SK-N-SH (cell line): ENCODE data around the gene CAMK2N1. TPM values are rescaled to one million over a fixed set of nuclear protein-coding genes. Genes with fewer than 3 reads are reported as not detected.

ENCODE experiments used
- CTCF ChIA-PET: fragments of 300-600, 350-600 bp; formaldehyde crosslinking; extraction: SDS; loops from one replicate; lab custom pipeline; 2021; lab: Yijun Ruan, JAX
- POLR2A ChIA-PET: fragments of 350-600 bp; sonication (Branson Sonifier 250); formaldehyde crosslinking; extraction: SDS; loops from one replicate; lab custom pipeline; 2020; ENCODE audit warnings: antibody characterized with exemption, inconsistent platforms; lab: Yijun Ruan, JAX
- DNase-seq: peaks from one replicate; pipeline ENCODE4 v3.0.0; 2012
- H2AFZ ChIP-seq: fragments of 200-600 bp; sonication (generic); 2 replicates; pipeline ENCODE4 v1.8.1; 2016; ENCODE audit warnings: antibody characterized with exemption, mild to moderate bottlenecking, low read depth
- H3F3A ChIP-seq: fragments of 200-600 bp; sonication (generic); replicated peaks from 2 replicates; pipeline ENCODE3; 2016; ENCODE audit warnings: antibody characterized with exemption, mild to moderate bottlenecking; ENCODE audit not compliant: insufficient read depth
- H3K27ac ChIP-seq, 2 experiments: fragments of 200-500 bp in 1 of 2; fragments of 200-600 bp in 1 of 2; sonication (Bioruptor generic) in 1 of 2; sonication (generic), shearing (Covaris generic) in 1 of 2; 2 replicates each; pipeline versions ENCODE4 v1.5.1 to v1.6.1; 2014 to 2016; ENCODE audit warnings: low read depth in 2 of 2, inconsistent platforms in 1 of 2, low read length in 1 of 2, mild to moderate bottlenecking in 1 of 2, mixed read lengths in 1 of 2
- H3K27me3 ChIP-seq: fragments of 200-600 bp; sonication (generic), shearing (Covaris generic); 2 replicates; pipeline ENCODE4 v1.6.1; 2016; ENCODE audit warnings: mixed run types; ENCODE audit not compliant: insufficient read depth
- H3K36me3 ChIP-seq, 2 experiments: fragments of 200-500 bp in 1 of 2; fragments of 200-600 bp in 1 of 2; sonication (Bioruptor generic) in 1 of 2; sonication (generic) in 1 of 2; replicated peaks in 1 of 2; 2 replicates each; pipeline versions ENCODE3 to v1.5.1; 2014 to 2016; ENCODE audit warnings: low read length in 1 of 2, mild to moderate bottlenecking in 1 of 2; ENCODE audit not compliant: insufficient read depth in 2 of 2, control insufficient read depth in 1 of 2
- H3K4me1 ChIP-seq, 2 experiments: fragments of 200-500 bp in 1 of 2; fragments of 200-600 bp in 1 of 2; sonication (Bioruptor generic) in 1 of 2; sonication (generic), shearing (Covaris generic) in 1 of 2; 2 replicates each; pipeline versions ENCODE4 v1.5.1 to v1.6.1; 2014 to 2016; ENCODE audit warnings: low read depth in 1 of 2, low read length in 1 of 2, mixed run types in 1 of 2; ENCODE audit not compliant: insufficient read depth in 2 of 2, control insufficient read depth in 1 of 2
- H3K4me2 ChIP-seq: fragments of 200-600 bp; sonication (generic), shearing (Covaris generic); 2 replicates; pipeline ENCODE4 v1.6.1; 2017; ENCODE audit warnings: mixed run types
- H3K4me3 ChIP-seq, 2 experiments: fragments of 200-500 bp in 1 of 2; fragments of 200-600 bp in 1 of 2; sonication (Bioruptor generic) in 1 of 2; sonication (generic), shearing (Covaris generic) in 1 of 2; 2 replicates each; pipeline versions ENCODE4 v1.5.1 to v1.8.1; 2014 to 2016; ENCODE audit warnings: low read depth in 2 of 2, inconsistent platforms in 1 of 2, low read length in 1 of 2, mild to moderate bottlenecking in 1 of 2, mixed read lengths in 1 of 2, moderate library complexity in 1 of 2
- H3K79me2 ChIP-seq: fragments of 200-600 bp; sonication (generic); 2 replicates; pipeline ENCODE4 v1.8.1; 2017; ENCODE audit warnings: mild to moderate bottlenecking; ENCODE audit not compliant: insufficient read depth
- H3K9ac ChIP-seq: fragments of 200-600 bp; sonication (generic); 2 replicates; pipeline ENCODE4 v1.6.1; 2017; ENCODE audit warnings: mixed run types
- H3K9me2 ChIP-seq: fragments of 200-600 bp; sonication (generic); 2 replicates; pipeline ENCODE4 v1.6.1; 2017; ENCODE audit warnings: mixed run types
- H3K9me3 ChIP-seq: fragments of 200-600 bp; sonication (generic); 2 replicates; pipeline ENCODE4 v1.6.1; 2017; ENCODE audit warnings: mixed run types, mild to moderate bottlenecking, moderate library complexity
- H4K20me1 ChIP-seq: fragments of 200-600 bp; sonication (generic); 2 replicates; pipeline ENCODE4 v1.6.1; 2017; ENCODE audit warnings: mild to moderate bottlenecking, mixed run types; ENCODE audit not compliant: insufficient read depth
- CHD2 ChIP-seq: fragments of 150-350 bp; IDR thresholded peaks from 2 replicates; pipeline ENCODE4 v1.6.1; 2018; ENCODE audit warnings: low read length; ENCODE audit not compliant: partially characterized antibody
- EP300 ChIP-seq, 2 experiments: IDR thresholded peaks; 2 replicates each; pipeline versions ENCODE4 v1.4.0 to v1.6.1; 2012; ENCODE audit warnings: borderline replicate concordance in 1 of 2, low read depth in 1 of 2, low read length in 1 of 2
- EZH2phosphoT487 ChIP-seq: fragments of 200-600 bp; sonication (generic); IDR thresholded peaks from 2 replicates; pipeline ENCODE4 v1.6.1; 2017; ENCODE audit warnings: low read depth, mixed run types, mild to moderate bottlenecking, antibody characterized with exemption, moderate library complexity, borderline replicate concordance
- FOXM1 ChIP-seq: IDR thresholded peaks from 2 replicates; pipeline ENCODE4 v1.4.0; 2012; ENCODE audit warnings: low read depth, mild to moderate bottlenecking
- GATA2 ChIP-seq: sonication (generic); formaldehyde crosslinking; IDR thresholded peaks from 2 replicates; pipeline ENCODE4 v1.5.0; 2020; ENCODE audit warnings: mild to moderate bottlenecking, missing genetic modification reagents
- MEF2A ChIP-seq: IDR thresholded peaks from 2 replicates; pipeline ENCODE4 v1.4.0; 2012; ENCODE audit warnings: low read depth, borderline replicate concordance
- MXI1 ChIP-seq: IDR thresholded peaks from 2 replicates; pipeline ENCODE4 v1.6.1; 2012; ENCODE audit warnings: mild to moderate bottlenecking, low read depth, low read length, improper control_type of control experiment
- NFIC ChIP-seq: IDR thresholded peaks from 2 replicates; pipeline ENCODE4 v1.4.0; 2012; ENCODE audit warnings: borderline replicate concordance
- NRF1 ChIP-seq: IDR thresholded peaks from 2 replicates; pipeline ENCODE4 v1.6.1; 2012; ENCODE audit warnings: low read depth, mild to moderate bottlenecking, low read length
- POLR2AphosphoS5 ChIP-seq: IDR thresholded peaks from 2 replicates; pipeline ENCODE4 v1.6.1; 2012; ENCODE audit warnings: low read depth, low read length
- RAD21 ChIP-seq: IDR thresholded peaks from 2 replicates; pipeline ENCODE4 v1.6.1; 2012; ENCODE audit warnings: mild to moderate bottlenecking, low read length
- RXRA ChIP-seq: IDR thresholded peaks from 2 replicates; pipeline ENCODE4 v1.4.0; 2012; ENCODE audit warnings: low read depth, mild to moderate bottlenecking, borderline replicate concordance
- SMC3 ChIP-seq: IDR thresholded peaks from 2 replicates; pipeline ENCODE4 v1.6.1; 2012; ENCODE audit warnings: low read depth, low read length, improper control_type of control experiment
- TAF1 ChIP-seq: IDR thresholded peaks from 2 replicates; pipeline ENCODE4 v1.6.1; 2012; ENCODE audit warnings: low read depth, mild to moderate bottlenecking, low read length, moderate library complexity, borderline replicate concordance
- TCF12 ChIP-seq: IDR thresholded peaks from 2 replicates; pipeline ENCODE4 v1.4.0; 2012
- WGBS: methylation state at CpG from one replicate; pipeline ENCODE4 v1.1.6; 2017; ENCODE audit warnings: low lambda C conversion rate; 5-methylcytosine and 5-hydroxymethylcytosine counted together
- polyA plus RNA-seq, 3 experiments: library from polyadenylated mRNA; depleted of rRNA; stranded (reverse); fragments of >200 nt; gene quantifications; 2 replicates each; pipeline ENCODE4 v1.2.3, GENCODE V29; 2012
- TF ChIP-seq, protein P1 (sequence below): IDR thresholded peaks from 2 replicates; pipeline ENCODE4 v1.6.1; 2012; ENCODE audit warnings: mild to moderate bottlenecking, low read depth, low read length, moderate library complexity
- TF ChIP-seq, protein P2 (sequence below): IDR thresholded peaks from 2 replicates; pipeline ENCODE4 v1.4.0; 2012; ENCODE audit warnings: low read depth
- TF ChIP-seq, protein P3 (sequence below): IDR thresholded peaks from 2 replicates; pipeline ENCODE4 v1.4.0; 2012; ENCODE audit warnings: low read depth, borderline replicate concordance
- TF ChIP-seq, protein P4 (sequence below): IDR thresholded peaks from 2 replicates; pipeline ENCODE4; 2012
- TF ChIP-seq, protein P5 (sequence below): fragments of 200-600 bp; sonication (generic); IDR thresholded peaks from 2 replicates; pipeline ENCODE4 v1.6.1; 2017; ENCODE audit warnings: antibody characterized with exemption, mild to moderate bottlenecking, moderate library complexity
- TF ChIP-seq, protein P6 (sequence below): IDR thresholded peaks from 2 replicates; pipeline ENCODE4 v1.4.0; 2012; ENCODE audit warnings: low read depth, borderline replicate concordance

The CAMK2N1 gene
- polyA plus RNA-seq, 1 of the 3 experiments (the other 2 are of a cell fraction): 5.3 TPM

DNA sequence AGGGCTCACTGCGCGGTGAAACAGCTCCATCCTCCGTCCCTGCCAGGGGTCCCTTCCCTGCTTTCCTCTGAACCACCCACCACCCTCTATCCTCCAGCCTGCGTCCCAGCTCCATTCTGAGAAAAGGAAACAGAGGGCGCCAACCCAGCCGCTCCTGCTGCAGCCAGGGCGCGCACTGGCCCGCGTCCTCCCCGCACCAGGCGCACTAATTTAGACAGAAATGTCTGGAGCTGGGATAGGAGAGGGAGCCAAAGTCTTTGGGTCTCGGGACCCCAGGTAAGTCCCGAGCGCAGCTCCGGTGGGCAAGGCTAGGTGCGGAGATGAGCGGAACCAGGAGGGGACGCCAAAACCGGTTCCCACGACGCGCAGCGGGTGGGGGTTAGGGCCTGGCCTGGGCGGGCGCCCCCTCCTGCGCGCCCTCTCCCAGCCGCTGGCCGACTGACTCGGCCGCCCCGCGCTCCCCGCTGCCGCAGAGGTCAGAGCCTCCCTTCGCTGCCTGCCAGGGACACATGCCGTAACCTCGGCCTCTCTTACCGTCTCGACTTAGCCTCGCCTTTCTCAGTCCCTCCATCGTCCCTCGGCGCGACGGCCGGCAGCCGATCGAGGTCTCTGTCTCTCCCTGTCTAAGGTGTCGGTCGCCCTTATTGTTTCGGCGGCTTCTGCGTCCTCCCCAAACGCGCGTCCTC lies 2.0 kb downstream of the CAMK2N1 start:
- TF ChIP-seq, protein P1, sequence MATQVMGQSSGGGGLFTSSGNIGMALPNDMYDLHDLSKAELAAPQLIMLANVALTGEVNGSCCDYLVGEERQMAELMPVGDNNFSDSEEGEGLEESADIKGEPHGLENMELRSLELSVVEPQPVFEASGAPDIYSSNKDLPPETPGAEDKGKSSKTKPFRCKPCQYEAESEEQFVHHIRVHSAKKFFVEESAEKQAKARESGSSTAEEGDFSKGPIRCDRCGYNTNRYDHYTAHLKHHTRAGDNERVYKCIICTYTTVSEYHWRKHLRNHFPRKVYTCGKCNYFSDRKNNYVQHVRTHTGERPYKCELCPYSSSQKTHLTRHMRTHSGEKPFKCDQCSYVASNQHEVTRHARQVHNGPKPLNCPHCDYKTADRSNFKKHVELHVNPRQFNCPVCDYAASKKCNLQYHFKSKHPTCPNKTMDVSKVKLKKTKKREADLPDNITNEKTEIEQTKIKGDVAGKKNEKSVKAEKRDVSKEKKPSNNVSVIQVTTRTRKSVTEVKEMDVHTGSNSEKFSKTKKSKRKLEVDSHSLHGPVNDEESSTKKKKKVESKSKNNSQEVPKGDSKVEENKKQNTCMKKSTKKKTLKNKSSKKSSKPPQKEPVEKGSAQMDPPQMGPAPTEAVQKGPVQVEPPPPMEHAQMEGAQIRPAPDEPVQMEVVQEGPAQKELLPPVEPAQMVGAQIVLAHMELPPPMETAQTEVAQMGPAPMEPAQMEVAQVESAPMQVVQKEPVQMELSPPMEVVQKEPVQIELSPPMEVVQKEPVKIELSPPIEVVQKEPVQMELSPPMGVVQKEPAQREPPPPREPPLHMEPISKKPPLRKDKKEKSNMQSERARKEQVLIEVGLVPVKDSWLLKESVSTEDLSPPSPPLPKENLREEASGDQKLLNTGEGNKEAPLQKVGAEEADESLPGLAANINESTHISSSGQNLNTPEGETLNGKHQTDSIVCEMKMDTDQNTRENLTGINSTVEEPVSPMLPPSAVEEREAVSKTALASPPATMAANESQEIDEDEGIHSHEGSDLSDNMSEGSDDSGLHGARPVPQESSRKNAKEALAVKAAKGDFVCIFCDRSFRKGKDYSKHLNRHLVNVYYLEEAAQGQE: no peak
- TF ChIP-seq MXI1 (peak; percentile 47), NRF1 (no peak), TCF12 (no peak), SMC3 (peak; percentile 41; the same call in 1 of the 2 replicates), EZH2phosphoT487 (no peak), MEF2A (no peak), FOXM1 (no peak), CHD2 (no peak), NFIC (no peak), GATA2 (no peak), TAF1 (no peak), RAD21 (peak; percentile 74), POLR2AphosphoS5 (no peak), RXRA (no peak), EP300 (IDR thresholded peaks at IDR 0.05; ENCODE audit: borderline replicate concordance in 1 of 2, low read depth in 1 of 2, low read length in 1 of 2) (no peak)
- TF ChIP-seq, protein P2, sequence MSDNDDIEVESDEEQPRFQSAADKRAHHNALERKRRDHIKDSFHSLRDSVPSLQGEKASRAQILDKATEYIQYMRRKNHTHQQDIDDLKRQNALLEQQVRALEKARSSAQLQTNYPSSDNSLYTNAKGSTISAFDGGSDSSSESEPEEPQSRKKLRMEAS: no peak
- TF ChIP-seq, protein P3, sequence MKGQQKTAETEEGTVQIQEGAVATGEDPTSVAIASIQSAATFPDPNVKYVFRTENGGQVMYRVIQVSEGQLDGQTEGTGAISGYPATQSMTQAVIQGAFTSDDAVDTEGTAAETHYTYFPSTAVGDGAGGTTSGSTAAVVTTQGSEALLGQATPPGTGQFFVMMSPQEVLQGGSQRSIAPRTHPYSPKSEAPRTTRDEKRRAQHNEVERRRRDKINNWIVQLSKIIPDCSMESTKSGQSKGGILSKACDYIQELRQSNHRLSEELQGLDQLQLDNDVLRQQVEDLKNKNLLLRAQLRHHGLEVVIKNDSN: no peak
- TF ChIP-seq, protein P4, sequence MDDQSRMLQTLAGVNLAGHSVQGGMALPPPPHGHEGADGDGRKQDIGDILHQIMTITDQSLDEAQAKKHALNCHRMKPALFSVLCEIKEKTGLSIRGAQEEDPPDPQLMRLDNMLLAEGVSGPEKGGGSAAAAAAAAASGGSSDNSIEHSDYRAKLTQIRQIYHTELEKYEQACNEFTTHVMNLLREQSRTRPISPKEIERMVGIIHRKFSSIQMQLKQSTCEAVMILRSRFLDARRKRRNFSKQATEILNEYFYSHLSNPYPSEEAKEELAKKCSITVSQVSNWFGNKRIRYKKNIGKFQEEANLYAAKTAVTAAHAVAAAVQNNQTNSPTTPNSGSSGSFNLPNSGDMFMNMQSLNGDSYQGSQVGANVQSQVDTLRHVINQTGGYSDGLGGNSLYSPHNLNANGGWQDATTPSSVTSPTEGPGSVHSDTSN: no peak
- TF ChIP-seq, protein P5, sequence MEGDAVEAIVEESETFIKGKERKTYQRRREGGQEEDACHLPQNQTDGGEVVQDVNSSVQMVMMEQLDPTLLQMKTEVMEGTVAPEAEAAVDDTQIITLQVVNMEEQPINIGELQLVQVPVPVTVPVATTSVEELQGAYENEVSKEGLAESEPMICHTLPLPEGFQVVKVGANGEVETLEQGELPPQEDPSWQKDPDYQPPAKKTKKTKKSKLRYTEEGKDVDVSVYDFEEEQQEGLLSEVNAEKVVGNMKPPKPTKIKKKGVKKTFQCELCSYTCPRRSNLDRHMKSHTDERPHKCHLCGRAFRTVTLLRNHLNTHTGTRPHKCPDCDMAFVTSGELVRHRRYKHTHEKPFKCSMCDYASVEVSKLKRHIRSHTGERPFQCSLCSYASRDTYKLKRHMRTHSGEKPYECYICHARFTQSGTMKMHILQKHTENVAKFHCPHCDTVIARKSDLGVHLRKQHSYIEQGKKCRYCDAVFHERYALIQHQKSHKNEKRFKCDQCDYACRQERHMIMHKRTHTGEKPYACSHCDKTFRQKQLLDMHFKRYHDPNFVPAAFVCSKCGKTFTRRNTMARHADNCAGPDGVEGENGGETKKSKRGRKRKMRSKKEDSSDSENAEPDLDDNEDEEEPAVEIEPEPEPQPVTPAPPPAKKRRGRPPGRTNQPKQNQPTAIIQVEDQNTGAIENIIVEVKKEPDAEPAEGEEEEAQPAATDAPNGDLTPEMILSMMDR: peak; percentile 29; the same call in 1 of the 2 replicates
- TF ChIP-seq, protein P6, sequence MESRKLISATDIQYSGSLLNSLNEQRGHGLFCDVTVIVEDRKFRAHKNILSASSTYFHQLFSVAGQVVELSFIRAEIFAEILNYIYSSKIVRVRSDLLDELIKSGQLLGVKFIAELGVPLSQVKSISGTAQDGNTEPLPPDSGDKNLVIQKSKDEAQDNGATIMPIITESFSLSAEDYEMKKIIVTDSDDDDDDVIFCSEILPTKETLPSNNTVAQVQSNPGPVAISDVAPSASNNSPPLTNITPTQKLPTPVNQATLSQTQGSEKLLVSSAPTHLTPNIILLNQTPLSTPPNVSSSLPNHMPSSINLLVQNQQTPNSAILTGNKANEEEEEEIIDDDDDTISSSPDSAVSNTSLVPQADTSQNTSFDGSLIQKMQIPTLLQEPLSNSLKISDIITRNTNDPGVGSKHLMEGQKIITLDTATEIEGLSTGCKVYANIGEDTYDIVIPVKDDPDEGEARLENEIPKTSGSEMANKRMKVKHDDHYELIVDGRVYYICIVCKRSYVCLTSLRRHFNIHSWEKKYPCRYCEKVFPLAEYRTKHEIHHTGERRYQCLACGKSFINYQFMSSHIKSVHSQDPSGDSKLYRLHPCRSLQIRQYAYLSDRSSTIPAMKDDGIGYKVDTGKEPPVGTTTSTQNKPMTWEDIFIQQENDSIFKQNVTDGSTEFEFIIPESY: no peak
- TF ChIP-seq, all 33 proteins: peak for 4
- peaks cover 8% of the 10 kb centered on the region; the same call in 1 of the 2 replicates for H3K79me2 ChIP-seq
- POLR2A ChIA-PET: interaction anchor here (0.6 to 2.6 kb wide), 6 partner anchors 8 to 1293 kb away, joined by 3 to 14 read pairs (median 3); no protein-coding TSS in a partner anchor
- peak overlapping the region in 1 of 2 experiments; percentile 88; a peak in 2 of 4 replicates for H3K27ac ChIP-seq
- peak overlapping the region; percentile 63 for H3K9ac ChIP-seq
- no peaks in the 10 kb centered on the region for H3K9me3 ChIP-seq
- 1% methylated on average over 52 of the region's 58 CpGs for WGBS
- H2AFZ ChIP-seq: peak overlapping the region; percentile 76; the same call in 1 of the 2 replicates
- H4K20me1 ChIP-seq: no peaks in the 10 kb centered on the region
- CTCF ChIA-PET: interaction anchor here (0.7 to 14.4 kb wide), 38 partner anchors 8 to 382 kb away, joined by 3 to 286 read pairs (median 4); no protein-coding TSS in a partner anchor
- DNase-seq: peak; percentile 83
- H3F3A ChIP-seq: no peaks in the 10 kb centered on the region
- 0 out of 2 replicates have a peak, but pooled peaks cover 3% of the 10 kb centered on the region for H3K27me3 ChIP-seq
- H3K4me1 ChIP-seq: peaks cover 0 to 43% of the 10 kb centered on the region in 2 experiments; a peak in 2 of 4 replicates
- H3K4me2 ChIP-seq: peak overlapping the region; percentile 99
- peak overlapping the region; percentile 68 to 74 for H3K4me3 ChIP-seq
- no peaks in the 10 kb centered on the region for H3K36me3 ChIP-seq
- H3K9me2 ChIP-seq: no peaks in the 10 kb centered on the region
